ENCODE data around the gene ACOXL. TPM values are rescaled to one million over a fixed set of nuclear protein-coding genes. Genes with fewer than 3 reads are reported as not detected.
"Not testable (repeated sequence)": the region's sequence is repeated elsewhere in the genome, so short reads cannot be mapped to it uniquely, and the experiment has no call there.

Gene ACOXL
- total RNA-seq, 1 experiment from 2014 or later: not detected

DNA sequence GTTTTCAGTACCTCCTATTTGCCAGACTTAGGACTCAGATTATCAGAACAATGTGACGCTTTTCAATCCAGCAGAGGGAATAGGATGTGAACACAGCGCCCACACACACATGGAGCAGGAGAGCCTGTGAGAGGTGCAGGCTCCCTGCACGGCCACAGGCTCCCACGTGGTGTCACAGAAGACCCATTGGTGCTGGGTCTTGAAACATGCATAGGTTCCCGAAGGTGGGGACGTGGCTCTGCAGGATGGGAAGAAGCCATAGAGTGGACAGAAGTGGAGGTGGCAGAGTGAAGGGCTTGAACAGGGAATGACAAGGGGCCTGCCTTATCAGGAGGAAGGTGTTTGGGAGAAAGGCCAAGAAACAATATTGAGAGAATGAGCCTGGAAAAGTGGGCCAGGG is 309.9 kb downstream of the ACOXL start:
- DNase-seq: no peak
- Histone ChIP-seq H3K4me3 (no peak overlapping the region), H3K9me3 (no peaks in the 10 kb centered on the region), H3K36me3 (no peaks in the 10 kb centered on the region), H3K27me3 (peaks cover 5% of the 10 kb centered on the region)

- DNase-seq: no peak
- Histone ChIP-seq H3K36me3 (no peaks in the 10 kb centered on the region), H3K4me3 (no peak overlapping the region), H3K27me3 (peaks cover 6% of the 10 kb centered on the region), H3K9me3 (no peaks in the 10 kb centered on the region)
These were observed 310.7 kb downstream of the ACOXL start for GRCh38 chr2:111042772-111043771.

- no peak overlapping the region for H3K4me3 ChIP-seq
- H3K27me3 ChIP-seq: peaks cover 4% of the 10 kb centered on the region
- H3K36me3 ChIP-seq: no peaks in the 10 kb centered on the region
- DNase-seq: no peak
- H3K9me3 ChIP-seq: no peaks in the 10 kb centered on the region
These were observed 311.7 kb downstream of the ACOXL start for GRCh38 chr2:111044066-111044465.

DNA sequence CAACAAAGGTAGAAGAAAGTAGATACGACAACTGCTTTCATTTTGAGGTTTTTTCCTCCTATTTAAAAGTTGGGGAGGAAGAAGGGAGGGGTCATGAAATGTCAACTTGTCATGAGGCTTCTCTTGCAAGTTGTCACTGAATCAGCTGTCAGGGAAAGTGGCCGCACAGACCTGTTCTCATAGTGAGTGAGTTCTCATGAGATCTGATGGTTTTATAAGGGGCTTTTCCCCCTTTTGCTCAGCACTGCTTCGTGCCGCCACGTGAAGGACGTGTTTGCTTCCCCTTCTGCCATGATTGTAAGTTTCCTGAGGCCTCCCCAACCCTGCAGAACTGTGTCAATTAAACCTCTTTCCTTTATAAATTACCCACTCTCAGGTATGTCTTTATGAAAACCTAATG is 312.9 kb downstream of the ACOXL start:
- H3K27me3 ChIP-seq, H3K36me3 ChIP-seq, H3K4me3 ChIP-seq, H3K9me3 ChIP-seq, DNase-seq: not testable (repeated sequence)

- Histone ChIP-seq H3K4me3 (no peak overlapping the region), H3K9me3 (no peaks in the 10 kb centered on the region), H3K36me3 (no peaks in the 10 kb centered on the region), H3K27me3 (peaks cover 8% of the 10 kb centered on the region; the same call in 1 of the 2 replicates)
- DNase-seq: no peak
These were observed 313.5 kb downstream of the ACOXL start for GRCh38 chr2:111045771-111046444.

DNA sequence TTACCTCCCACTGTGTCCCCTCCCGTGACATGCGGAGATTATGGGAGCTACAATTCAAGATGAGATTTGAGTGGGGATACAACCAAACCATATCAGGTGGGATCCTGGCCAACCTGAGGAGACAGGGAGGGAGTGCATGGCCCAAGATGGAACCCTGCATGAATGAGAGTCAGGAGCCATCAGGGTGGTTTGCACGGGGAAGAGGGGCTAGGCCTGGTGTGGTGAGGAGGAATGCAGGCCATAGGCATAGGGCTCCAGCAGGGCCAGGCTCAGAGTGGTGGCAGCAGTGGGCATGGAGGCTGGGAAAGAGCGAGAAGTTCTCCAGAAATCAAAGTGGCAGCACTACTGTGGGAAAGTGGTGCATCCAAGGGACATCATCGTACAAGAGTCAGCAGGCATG is 314.3 kb downstream of the ACOXL start:
- H3K27me3 ChIP-seq: peaks cover 8% of the 10 kb centered on the region; the same call in 1 of the 2 replicates
- H3K4me3 ChIP-seq: no peak overlapping the region
- no peaks in the 10 kb centered on the region for H3K36me3 ChIP-seq
- no peak for DNase-seq
- no peaks in the 10 kb centered on the region for H3K9me3 ChIP-seq

DNA sequence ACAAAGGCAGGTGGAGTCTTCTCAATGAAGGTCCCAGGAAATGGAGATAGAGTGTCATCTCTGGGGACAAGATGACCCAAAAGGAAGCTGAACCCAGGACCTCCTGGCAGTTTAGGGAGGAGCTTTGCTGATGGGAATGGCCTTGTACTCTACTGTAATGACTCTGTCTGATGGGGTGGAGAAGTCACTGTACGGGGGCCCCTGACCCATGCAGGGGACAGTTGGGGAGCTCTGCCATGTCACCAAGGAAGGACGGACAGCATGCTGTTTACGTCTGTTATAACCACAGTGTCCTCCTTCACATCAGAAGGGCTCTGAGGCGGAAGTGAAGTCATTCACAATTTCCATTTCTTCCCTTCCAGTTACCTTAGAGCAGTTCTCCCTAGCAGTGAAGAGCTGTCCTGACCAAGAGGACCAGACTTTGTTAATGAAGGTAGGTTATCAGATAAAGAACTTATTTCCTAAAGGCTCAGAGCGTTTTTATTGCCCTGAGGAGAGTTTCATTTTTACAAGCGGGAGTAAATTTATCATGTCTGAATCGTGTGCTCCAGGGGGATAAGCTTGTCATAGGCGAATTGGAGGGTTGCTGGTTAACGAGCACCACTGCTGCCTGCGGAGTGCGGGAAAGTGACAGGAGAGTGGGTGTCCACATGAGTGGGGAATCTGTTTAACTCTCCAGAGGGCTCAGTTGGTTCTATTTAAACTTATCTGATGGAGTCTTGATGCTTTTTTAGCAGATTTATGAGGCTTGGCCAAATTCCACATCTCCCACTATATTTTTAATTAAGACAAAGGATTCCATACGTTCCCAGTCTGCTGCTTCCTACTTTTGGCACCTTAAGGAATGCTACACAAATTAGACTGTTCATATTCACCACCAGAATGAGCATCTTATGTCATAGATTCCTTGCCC is 316.7 kb downstream of the ACOXL start:
- peaks cover 8% of the 10 kb centered on the region; the same call in 1 of the 2 replicates for H3K27me3 ChIP-seq
- H3K36me3 ChIP-seq: no peaks in the 10 kb centered on the region
- no peaks in the 10 kb centered on the region for H3K9me3 ChIP-seq
- no peak for DNase-seq
- no peak overlapping the region for H3K4me3 ChIP-seq

- Histone ChIP-seq H3K27me3 (peaks cover 11% of the 10 kb centered on the region; the same call in 1 of the 2 replicates), H3K4me3 (no peak overlapping the region), H3K36me3 (no peaks in the 10 kb centered on the region), H3K9me3 (no peaks in the 10 kb centered on the region)
- no peak for DNase-seq
These were observed 317.6 kb downstream of the ACOXL start for GRCh38 chr2:111049792-111050640.

DNA sequence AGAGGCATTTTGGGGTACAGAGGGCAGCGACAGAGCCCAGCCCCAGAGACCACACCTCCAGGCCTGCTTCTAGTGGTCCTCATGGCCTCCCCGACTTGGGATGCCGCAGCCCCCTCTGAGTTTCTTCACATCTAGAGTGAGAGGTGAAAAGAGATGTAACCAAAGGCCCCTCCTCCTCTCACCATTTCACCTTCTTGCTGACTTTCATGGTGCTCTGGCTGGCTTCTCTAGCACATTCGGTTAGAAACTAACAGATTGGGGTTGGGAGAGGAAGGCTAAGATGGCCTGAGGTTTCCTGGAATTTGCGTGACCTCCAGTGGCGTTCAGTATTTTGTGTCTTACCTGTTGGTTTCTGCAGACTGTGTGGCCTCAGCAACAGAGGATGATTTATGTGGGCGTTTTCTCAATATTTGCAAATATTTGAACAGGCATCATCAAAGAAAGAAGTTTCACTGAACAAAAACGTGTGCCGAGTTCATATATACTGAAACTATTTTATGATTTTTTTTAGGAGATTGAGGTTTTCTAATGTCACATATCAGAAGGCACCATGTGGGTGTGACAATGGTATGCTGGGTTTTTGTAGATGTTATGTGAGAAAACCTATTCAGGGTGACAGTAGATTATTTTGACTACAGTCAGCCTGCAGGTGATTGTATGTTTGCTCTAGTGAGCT is 318.5 kb downstream of the ACOXL start:
- Histone ChIP-seq H3K27me3 (peaks cover 14% of the 10 kb centered on the region; the same call in 1 of the 2 replicates), H3K36me3 (no peaks in the 10 kb centered on the region), H3K4me3 (no peak overlapping the region), H3K9me3 (no peaks in the 10 kb centered on the region)
- no peak for DNase-seq

DNA sequence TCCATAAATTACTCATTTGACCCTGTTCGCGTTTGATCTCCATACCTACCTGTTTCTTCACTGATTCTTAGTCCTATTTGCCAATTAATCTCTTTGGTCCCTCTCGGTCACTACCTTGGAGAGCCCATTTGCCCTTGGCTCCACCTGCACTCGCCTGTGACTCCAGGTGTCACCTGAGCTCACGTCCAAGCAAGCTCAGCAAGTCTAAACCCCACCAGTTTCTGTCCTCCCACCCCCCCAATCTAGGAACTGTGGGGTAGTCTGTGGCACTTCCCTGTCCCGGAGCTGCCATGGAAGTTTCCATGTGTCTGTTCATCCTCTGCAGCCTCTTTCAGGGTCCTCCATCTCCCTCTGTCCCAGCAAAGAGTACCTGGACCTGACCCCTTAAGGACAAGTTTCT is 320.2 kb downstream of the ACOXL start:
- H3K9me3 ChIP-seq: no peaks in the 10 kb centered on the region
- no peaks in the 10 kb centered on the region for H3K36me3 ChIP-seq
- no peak overlapping the region for H3K4me3 ChIP-seq
- DNase-seq: no peak
- H3K27me3 ChIP-seq: peaks cover 11% of the 10 kb centered on the region; the same call in 1 of the 2 replicates

GRCh38 chr2:111053266-111053665 is 320.9 kb downstream of the ACOXL start:
- H3K27me3 ChIP-seq: peaks cover 11% of the 10 kb centered on the region; the same call in 1 of the 2 replicates
- DNase-seq: no peak
- no peaks in the 10 kb centered on the region for H3K36me3 ChIP-seq
- no peak overlapping the region for H3K4me3 ChIP-seq
- no peaks in the 10 kb centered on the region for H3K9me3 ChIP-seq

DNA sequence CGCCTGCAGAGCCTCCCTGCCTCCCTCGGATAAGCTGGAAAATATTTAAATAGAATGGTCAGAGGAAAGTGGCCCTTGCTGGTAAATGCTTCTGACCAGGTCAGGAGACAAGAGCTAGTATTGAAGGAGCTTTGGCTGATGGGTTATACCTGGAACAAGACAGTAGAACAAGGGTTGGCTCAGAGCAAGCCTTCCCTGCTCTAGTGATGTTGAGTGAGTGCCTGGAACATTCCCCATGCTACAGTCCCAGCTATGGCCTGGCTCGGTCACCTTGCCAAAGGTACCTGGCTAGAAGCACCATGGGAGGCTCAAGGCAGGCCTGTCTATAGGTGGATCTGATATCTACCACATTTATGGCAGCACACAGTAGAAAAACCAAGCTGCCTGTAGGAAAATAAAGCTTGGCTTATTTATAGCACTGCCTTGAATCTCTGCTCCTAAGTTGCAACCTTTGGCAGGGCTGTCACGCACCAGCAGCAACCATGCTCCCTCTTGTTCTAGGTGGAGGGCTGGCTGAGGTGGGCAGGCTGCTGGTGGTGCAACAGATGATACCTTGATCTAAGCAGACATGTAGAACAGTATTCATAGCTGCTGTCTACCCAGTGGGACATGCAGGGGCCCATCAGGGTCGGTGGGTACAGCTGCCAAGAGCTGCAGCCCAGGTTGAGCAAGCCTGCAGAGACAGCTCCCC is 321.6 kb downstream of the ACOXL start:
- peaks cover 11% of the 10 kb centered on the region; the same call in 1 of the 2 replicates for H3K27me3 ChIP-seq
- no peak for DNase-seq
- no peak overlapping the region for H3K4me3 ChIP-seq

DNA sequence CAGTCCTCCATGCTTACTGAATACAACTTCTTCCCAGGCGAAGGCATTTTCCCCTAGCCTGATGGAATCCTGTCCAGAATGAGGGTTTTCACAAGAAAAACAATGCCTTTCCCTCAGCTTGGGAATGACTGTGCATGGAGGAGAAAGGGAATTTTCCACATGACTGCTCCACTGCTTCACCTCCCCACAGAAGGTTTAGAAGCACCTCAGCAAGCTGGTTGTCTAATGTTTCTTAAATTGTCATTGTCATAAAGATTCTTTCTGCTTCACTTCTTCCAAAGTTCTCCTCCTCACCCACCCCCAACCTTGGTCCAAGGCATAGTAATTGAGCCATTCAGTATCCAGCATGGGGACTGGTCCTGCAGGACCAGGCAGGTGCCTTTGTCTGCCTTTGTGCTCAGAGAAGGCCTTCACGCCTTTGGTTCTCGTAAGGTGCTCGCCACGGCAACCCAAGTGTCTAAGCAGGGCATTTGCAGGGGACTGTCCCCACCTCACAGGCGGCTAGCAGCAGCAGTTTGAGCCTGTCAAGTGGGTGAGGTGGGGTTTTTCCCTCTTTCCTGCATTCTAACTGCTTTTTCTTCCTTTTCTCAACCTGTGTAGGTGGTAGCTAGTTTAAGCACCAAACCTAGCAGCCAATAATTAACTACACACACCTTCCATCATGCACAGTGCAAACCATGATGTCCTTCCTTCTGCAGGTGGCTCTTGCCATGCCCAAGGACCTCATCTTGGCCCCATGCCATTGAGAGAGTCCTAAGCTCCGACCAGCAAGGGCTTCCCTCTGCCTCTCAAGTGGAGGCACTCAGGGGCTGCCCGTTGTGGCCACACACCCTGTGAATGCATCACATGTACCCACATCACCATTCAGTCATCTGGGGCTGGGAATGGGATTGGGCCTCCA is 322.7 kb downstream of the ACOXL start:
- H3K9me3 ChIP-seq: no peaks in the 10 kb centered on the region
- H3K4me3 ChIP-seq: no peak overlapping the region
- peaks cover 9% of the 10 kb centered on the region; the same call in 1 of the 2 replicates for H3K27me3 ChIP-seq
- H3K36me3 ChIP-seq: no peaks in the 10 kb centered on the region
- DNase-seq: no peak

More for the DNA sequence above, 321.6 kb downstream of the ACOXL start:
- Histone ChIP-seq H3K9me3 (no peaks in the 10 kb centered on the region), H3K36me3 (no peaks in the 10 kb centered on the region)

- peaks cover 6% of the 10 kb centered on the region; the same call in 1 of the 2 replicates for H3K27me3 ChIP-seq
These were observed 323.4 kb downstream of the ACOXL start for GRCh38 chr2:111055735-111056134.

More at GRCh38 chr2:111055735-111056134, 323.4 kb downstream of the ACOXL start:
- no peaks in the 10 kb centered on the region for H3K36me3 ChIP-seq
- no peak overlapping the region for H3K4me3 ChIP-seq
- H3K9me3 ChIP-seq: no peaks in the 10 kb centered on the region
- DNase-seq: no peak
